SU-DHL-6 (cell line): ENCODE data around the gene MMAB.

ENCODE experiments used
- H2AFZ ChIP-seq: fragments of 200-600 bp; sonication (generic); 2 replicates; pipeline ENCODE4 v1.6.1; 2014; ENCODE audit warnings: low read depth, mild to moderate bottlenecking, moderate library complexity, mixed read lengths, antibody characterized with exemption, low read length; ENCODE audit not compliant: severe bottlenecking
- H3F3A ChIP-seq: fragments of 200-600 bp; shearing (Covaris generic); 2 replicates; pipeline ENCODE4 v1.6.0; 2016; ENCODE audit warnings: antibody characterized with exemption, mild to moderate bottlenecking; ENCODE audit not compliant: insufficient read depth
- H3K27ac ChIP-seq: fragments of 200-600 bp; sonication (generic); 2 replicates; pipeline ENCODE4 v1.5.1; 2016; ENCODE audit warnings: low read depth, mild to moderate bottlenecking, low read length, moderate library complexity, mixed read lengths
- H3K27me3 ChIP-seq: fragments of 200-600 bp; sonication (generic), shearing (Covaris generic); 2 replicates; pipeline ENCODE4 v1.6.0; 2014; ENCODE audit warnings: mild to moderate bottlenecking, low read length
- H3K36me3 ChIP-seq: fragments of 200-600 bp; sonication (generic); 2 replicates; pipeline ENCODE4 v1.6.1; 2014; ENCODE audit warnings: mild to moderate bottlenecking, low read length, mixed read lengths
- H3K4me2 ChIP-seq: fragments of 300-600, 200-600 bp; shearing (Covaris generic), sonication (generic); 2 replicates; pipeline ENCODE4 v1.6.0; 2014; ENCODE audit warnings: low read length, low read depth, mild to moderate bottlenecking; ENCODE audit not compliant: poor library complexity, severe bottlenecking
- H3K4me3 ChIP-seq: fragments of 200-600 bp; sonication (generic); 2 replicates; pipeline ENCODE4 v1.5.1; 2014; ENCODE audit warnings: antibody characterized with exemption, low read length, mild to moderate bottlenecking, mixed read lengths; ENCODE audit not compliant: insufficient read depth, poor library complexity, severe bottlenecking
- H3K79me2 ChIP-seq: fragments of 200-600 bp; sonication (generic); 2 replicates; pipeline ENCODE4 v1.6.1; 2014; ENCODE audit warnings: mild to moderate bottlenecking, low read length, moderate library complexity; ENCODE audit not compliant: insufficient read depth
- H3K9ac ChIP-seq: fragments of 200-600 bp; sonication (generic); 2 replicates; pipeline ENCODE4 v1.7.0; 2014; ENCODE audit warnings: mild to moderate bottlenecking, low read length
- H3K9me2 ChIP-seq: fragments of 200-600 bp; sonication (generic); replicated peaks from 2 replicates; pipeline ENCODE4 v1.6.1; 2014; ENCODE audit warnings: low read length; ENCODE audit not compliant: insufficient read depth
- H3K9me3 ChIP-seq: fragments of 200-600 bp; sonication (generic); 2 replicates; pipeline ENCODE4 v1.6.1; 2014; ENCODE audit warnings: low read length, mixed read lengths; ENCODE audit not compliant: insufficient read depth
- H4K20me1 ChIP-seq: fragments of 200-600 bp; sonication (generic); 2 replicates; pipeline ENCODE4 v1.6.1; 2014; ENCODE audit warnings: low read depth, mild to moderate bottlenecking, antibody characterized with exemption, low read length, moderate library complexity, mixed read lengths
- EZH2phosphoT487 ChIP-seq: fragments of 200-600 bp; sonication (generic), shearing (Covaris generic); conservative IDR thresholded peaks from 2 replicates; pipeline ENCODE4 v1.6.1; 2018; ENCODE audit warnings: mild to moderate bottlenecking, antibody characterized with exemption, low read length, moderate library complexity, mixed read lengths
- TF ChIP-seq, protein P1 (sequence below): fragments of 200-600 bp; sonication (generic); IDR thresholded peaks from one replicate; pipeline ENCODE4 v1.5.1; 2017; ENCODE audit warnings: antibody characterized with exemption, mild to moderate bottlenecking, low read length, moderate library complexity; ENCODE audit not compliant: insufficient read depth, poor library complexity, severe bottlenecking

MMAB gene

DNA sequence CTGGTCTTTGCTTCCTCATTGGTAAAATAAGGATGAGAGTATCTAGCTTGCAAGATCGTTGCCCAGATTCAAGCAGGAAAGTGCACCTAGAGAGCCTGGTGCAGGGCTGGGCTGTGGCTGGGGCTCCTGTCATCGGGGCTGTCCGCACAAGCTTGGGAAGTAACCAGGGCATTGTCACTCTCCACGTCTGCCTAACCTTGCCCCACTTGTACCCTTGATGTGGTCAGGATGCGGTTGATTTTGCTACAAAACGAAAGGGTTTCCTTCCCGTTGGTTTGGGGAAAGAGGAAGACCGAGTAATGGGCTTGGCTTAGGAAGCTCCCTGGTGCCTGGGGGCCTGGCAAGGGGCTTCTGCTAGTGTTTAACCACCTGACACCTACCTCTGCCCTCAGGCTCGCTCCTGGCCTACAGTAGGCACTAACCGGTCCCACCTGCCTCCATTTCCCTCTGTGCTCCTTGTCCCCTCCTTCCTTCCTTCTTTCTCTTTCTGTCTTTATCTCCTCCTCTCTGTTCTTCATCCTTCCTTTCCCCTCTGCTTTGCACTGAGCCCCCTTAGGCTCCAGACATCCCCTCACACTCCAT, 22.1 kb upstream of the MMAB start:
- Histone ChIP-seq H3K79me2 (no peaks in the 10 kb centered on the region), H3K27me3 (no peaks in the 10 kb centered on the region), H3F3A (no peaks in the 10 kb centered on the region), H3K9me2 (no peaks in the 10 kb centered on the region), H2AFZ (no peak overlapping the region), H3K4me2 (no peak overlapping the region), H4K20me1 (no peaks in the 10 kb centered on the region), H3K4me3 (no peak overlapping the region), H3K27ac (no peak overlapping the region), H3K9ac (no peak overlapping the region), H3K9me3 (no peaks in the 10 kb centered on the region), H3K36me3 (no peaks in the 10 kb centered on the region)
- TF ChIP-seq EZH2phosphoT487 = no peak
- TF ChIP-seq, protein P1, sequence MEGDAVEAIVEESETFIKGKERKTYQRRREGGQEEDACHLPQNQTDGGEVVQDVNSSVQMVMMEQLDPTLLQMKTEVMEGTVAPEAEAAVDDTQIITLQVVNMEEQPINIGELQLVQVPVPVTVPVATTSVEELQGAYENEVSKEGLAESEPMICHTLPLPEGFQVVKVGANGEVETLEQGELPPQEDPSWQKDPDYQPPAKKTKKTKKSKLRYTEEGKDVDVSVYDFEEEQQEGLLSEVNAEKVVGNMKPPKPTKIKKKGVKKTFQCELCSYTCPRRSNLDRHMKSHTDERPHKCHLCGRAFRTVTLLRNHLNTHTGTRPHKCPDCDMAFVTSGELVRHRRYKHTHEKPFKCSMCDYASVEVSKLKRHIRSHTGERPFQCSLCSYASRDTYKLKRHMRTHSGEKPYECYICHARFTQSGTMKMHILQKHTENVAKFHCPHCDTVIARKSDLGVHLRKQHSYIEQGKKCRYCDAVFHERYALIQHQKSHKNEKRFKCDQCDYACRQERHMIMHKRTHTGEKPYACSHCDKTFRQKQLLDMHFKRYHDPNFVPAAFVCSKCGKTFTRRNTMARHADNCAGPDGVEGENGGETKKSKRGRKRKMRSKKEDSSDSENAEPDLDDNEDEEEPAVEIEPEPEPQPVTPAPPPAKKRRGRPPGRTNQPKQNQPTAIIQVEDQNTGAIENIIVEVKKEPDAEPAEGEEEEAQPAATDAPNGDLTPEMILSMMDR = no peak

DNA sequence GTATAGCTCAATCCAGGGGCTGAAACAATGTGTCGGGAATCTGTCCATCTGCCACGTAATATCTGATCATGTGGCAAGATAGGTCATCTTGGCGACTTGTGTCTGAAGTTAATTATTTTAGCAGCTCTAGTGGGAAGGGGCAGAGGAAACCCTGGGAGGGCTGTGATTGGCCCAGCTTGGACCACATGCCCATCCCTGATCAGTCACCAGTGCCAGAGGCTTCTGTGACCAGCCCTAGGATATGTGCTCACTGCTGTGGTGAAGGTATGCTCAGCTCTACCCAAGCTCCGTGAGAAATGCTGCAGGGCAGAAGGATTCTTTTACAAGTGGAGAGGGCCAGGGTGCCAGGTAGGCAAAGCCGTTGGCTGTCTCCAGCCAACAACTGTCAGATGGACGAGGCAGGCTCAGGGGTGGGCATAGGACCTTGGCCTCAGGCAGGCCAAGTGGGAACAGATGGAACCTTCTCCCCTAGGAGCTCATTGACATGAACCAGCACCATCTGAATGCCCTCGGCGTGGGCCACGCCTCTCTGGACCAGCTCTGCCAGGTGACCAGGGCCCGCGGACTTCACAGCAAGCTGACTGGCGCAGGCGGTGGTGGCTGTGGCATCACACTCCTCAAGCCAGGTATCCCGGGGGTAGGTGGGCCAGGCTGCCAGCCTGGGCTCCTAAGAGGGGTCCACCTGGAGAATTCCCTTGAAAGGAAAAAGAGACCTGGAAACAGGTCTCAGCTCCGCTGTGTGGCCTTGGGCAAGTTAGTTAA, 21.4 kb upstream of the MMAB start:
- no peak overlapping the region for H2AFZ ChIP-seq
- H3K27ac ChIP-seq = no peak overlapping the region
- H3F3A ChIP-seq = no peaks in the 10 kb centered on the region
- no peaks in the 10 kb centered on the region for H3K79me2 ChIP-seq
- no peak overlapping the region for H3K4me2 ChIP-seq
- H4K20me1 ChIP-seq = no peaks in the 10 kb centered on the region
- no peak overlapping the region for H3K4me3 ChIP-seq
- no peak for TF ChIP-seq EZH2phosphoT487
- TF ChIP-seq, protein P1 = no peak
- H3K9me3 ChIP-seq = no peaks in the 10 kb centered on the region
- H3K36me3 ChIP-seq = no peaks in the 10 kb centered on the region
- H3K9me2 ChIP-seq = no peaks in the 10 kb centered on the region
- no peaks in the 10 kb centered on the region for H3K27me3 ChIP-seq
- H3K9ac ChIP-seq = no peak overlapping the region

DNA sequence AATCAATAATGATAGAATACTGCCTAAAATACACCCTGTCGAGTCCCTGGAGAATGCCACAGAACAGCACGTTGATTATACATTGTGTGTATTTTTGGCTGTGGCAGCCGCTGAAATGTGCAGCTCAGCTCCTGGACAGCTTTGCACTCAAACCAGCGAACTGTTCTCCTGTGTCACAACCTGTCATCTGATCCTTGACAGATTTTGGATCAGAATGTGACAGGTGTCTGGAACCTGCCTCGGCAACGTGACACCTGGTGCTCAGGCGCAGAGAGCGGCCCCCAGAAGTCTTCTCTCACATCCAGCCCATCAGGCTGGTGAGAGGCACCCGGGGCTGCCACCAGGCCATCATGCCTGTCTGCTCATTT, 19.6 kb upstream of the MMAB start:
- no peaks in the 10 kb centered on the region for H4K20me1 ChIP-seq
- no peaks in the 10 kb centered on the region for H3F3A ChIP-seq
- no peak overlapping the region for H3K27ac ChIP-seq
- H3K4me3 ChIP-seq = no peak overlapping the region
- H3K79me2 ChIP-seq = no peaks in the 10 kb centered on the region
- no peaks in the 10 kb centered on the region for H3K9me2 ChIP-seq
- no peaks in the 10 kb centered on the region for H3K9me3 ChIP-seq
- H2AFZ ChIP-seq = no peak overlapping the region
- no peak overlapping the region for H3K4me2 ChIP-seq
- TF ChIP-seq EZH2phosphoT487 = no peak
- TF ChIP-seq, protein P1 = no peak
- no peaks in the 10 kb centered on the region for H3K27me3 ChIP-seq
- H3K36me3 ChIP-seq = no peaks in the 10 kb centered on the region
- no peak overlapping the region for H3K9ac ChIP-seq
